HEK293 (cell line): ENCODE results near the gene IL34.

ENCODE experiments used
- ZNF133 ChIP-seq: fragments of 450-650 bp; formaldehyde crosslinking; IDR thresholded peaks from 2 replicates; pipeline ENCODE4 v1.5.1; 2016; ENCODE audit warnings: missing biosample characterization, missing genetic modification characterization
- ZNF175 ChIP-seq: fragments of 450-650 bp; formaldehyde crosslinking; IDR thresholded peaks from 2 replicates; pipeline ENCODE4 v1.5.1; 2016; ENCODE audit warnings: missing biosample characterization, missing genetic modification characterization
- ZNF341 ChIP-seq: fragments of 450-650 bp; formaldehyde crosslinking; IDR thresholded peaks from 2 replicates; pipeline ENCODE4; 2016; ENCODE audit warnings: low read depth, missing biosample characterization, missing genetic modification characterization
- ZNF449 ChIP-seq: fragments of 450-650 bp; formaldehyde crosslinking; IDR thresholded peaks from 2 replicates; pipeline ENCODE4 v1.5.1; 2017; ENCODE audit warnings: missing biosample characterization, mild to moderate bottlenecking, missing genetic modification characterization, moderate library complexity
- ZNF555 ChIP-seq: fragments of 450-650 bp; formaldehyde crosslinking; conservative IDR thresholded peaks from 2 replicates; pipeline ENCODE4 v1.5.1; 2017; ENCODE audit warnings: missing biosample characterization, mild to moderate bottlenecking, missing genetic modification characterization, inconsistent platforms
- TF ChIP-seq, protein P1 (sequence below): fragments of 450-650 bp; formaldehyde crosslinking; IDR thresholded peaks from 2 replicates; pipeline ENCODE4 v1.5.1; 2016; ENCODE audit warnings: missing biosample characterization, missing genetic modification characterization
- TF ChIP-seq, protein P2 (sequence below): fragments of 450-650 bp; formaldehyde crosslinking; IDR thresholded peaks from 2 replicates; pipeline ENCODE4 v1.5.1; 2016; ENCODE audit warnings: missing biosample characterization, missing genetic modification characterization

DNA sequence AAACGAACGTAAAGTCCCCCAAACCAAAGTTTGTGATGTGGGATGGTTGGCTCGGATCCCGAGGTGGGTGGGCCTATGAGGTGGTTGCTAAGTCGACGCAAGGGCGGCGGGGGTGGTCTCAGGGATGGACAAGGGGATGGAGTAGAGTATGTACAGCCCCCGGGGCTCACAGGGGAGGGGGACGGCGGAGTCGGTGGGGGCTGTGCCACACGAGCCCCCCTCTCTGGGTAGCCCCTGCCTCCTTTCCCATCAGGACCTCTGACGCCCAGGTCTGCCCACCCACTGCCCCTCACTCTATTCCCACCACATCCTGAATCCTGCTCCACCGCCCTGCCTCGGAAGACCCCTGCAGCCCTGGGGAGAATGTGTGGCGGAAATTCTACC is 15.2 kb downstream of the IL34 start:
- TF ChIP-seq, protein P1, sequence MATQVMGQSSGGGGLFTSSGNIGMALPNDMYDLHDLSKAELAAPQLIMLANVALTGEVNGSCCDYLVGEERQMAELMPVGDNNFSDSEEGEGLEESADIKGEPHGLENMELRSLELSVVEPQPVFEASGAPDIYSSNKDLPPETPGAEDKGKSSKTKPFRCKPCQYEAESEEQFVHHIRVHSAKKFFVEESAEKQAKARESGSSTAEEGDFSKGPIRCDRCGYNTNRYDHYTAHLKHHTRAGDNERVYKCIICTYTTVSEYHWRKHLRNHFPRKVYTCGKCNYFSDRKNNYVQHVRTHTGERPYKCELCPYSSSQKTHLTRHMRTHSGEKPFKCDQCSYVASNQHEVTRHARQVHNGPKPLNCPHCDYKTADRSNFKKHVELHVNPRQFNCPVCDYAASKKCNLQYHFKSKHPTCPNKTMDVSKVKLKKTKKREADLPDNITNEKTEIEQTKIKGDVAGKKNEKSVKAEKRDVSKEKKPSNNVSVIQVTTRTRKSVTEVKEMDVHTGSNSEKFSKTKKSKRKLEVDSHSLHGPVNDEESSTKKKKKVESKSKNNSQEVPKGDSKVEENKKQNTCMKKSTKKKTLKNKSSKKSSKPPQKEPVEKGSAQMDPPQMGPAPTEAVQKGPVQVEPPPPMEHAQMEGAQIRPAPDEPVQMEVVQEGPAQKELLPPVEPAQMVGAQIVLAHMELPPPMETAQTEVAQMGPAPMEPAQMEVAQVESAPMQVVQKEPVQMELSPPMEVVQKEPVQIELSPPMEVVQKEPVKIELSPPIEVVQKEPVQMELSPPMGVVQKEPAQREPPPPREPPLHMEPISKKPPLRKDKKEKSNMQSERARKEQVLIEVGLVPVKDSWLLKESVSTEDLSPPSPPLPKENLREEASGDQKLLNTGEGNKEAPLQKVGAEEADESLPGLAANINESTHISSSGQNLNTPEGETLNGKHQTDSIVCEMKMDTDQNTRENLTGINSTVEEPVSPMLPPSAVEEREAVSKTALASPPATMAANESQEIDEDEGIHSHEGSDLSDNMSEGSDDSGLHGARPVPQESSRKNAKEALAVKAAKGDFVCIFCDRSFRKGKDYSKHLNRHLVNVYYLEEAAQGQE (tag by site-specific recombination): no peak
- TF ChIP-seq ZNF341 (tag by site-specific recombination) (no peak), ZNF555 (no peak), ZNF133 (tag by site-specific recombination) (no peak), ZNF175 (tag by site-specific recombination) (no peak), ZNF449 (tag by site-specific recombination) (no peak)
- TF ChIP-seq, protein P2, sequence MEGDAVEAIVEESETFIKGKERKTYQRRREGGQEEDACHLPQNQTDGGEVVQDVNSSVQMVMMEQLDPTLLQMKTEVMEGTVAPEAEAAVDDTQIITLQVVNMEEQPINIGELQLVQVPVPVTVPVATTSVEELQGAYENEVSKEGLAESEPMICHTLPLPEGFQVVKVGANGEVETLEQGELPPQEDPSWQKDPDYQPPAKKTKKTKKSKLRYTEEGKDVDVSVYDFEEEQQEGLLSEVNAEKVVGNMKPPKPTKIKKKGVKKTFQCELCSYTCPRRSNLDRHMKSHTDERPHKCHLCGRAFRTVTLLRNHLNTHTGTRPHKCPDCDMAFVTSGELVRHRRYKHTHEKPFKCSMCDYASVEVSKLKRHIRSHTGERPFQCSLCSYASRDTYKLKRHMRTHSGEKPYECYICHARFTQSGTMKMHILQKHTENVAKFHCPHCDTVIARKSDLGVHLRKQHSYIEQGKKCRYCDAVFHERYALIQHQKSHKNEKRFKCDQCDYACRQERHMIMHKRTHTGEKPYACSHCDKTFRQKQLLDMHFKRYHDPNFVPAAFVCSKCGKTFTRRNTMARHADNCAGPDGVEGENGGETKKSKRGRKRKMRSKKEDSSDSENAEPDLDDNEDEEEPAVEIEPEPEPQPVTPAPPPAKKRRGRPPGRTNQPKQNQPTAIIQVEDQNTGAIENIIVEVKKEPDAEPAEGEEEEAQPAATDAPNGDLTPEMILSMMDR (tag by site-specific recombination): no peak
